Measurements from ENCODE around the gene FNIP1.
"Not testable (repeated sequence)": the region's sequence is repeated elsewhere in the genome, so short reads cannot be mapped to it uniquely, and the experiment has no call there.

The FNIP1 gene

DNA sequence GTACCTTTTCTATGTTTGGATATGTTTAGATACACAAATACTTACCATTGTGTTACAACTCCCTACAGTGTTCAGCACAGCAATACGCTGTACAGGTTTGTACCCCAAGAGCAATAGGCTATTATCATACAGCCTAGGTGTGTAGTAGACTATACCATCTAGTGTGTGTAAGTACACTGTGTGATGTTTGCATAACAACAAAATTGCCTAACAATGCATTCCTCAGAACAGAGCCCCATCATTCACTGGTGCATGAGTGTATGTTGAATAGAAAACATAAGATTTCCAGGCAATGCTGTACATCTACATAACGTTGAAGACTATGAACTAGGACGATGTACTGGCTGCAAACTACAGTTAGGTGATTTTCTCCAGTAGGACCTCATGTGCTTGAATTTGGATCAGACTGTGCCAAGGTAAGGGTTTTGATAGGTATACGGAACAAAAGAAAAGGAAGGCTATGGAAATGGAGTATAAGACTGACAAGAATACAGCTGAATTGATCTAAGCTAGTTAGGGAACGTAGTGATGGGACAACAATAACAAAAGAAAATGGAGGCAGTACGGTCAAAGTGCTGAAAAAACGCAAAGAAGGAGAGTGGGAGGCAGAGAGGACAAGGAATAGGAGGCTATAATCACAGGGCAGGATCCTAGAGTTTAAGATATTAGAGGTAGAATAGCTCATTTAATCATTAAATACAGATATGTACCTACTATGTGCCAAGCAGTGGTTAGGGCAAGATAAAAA, 46.9 kb downstream of the FNIP1 start:
- no peak for DNase-seq (ENCODE audit: low read depth)

DNA sequence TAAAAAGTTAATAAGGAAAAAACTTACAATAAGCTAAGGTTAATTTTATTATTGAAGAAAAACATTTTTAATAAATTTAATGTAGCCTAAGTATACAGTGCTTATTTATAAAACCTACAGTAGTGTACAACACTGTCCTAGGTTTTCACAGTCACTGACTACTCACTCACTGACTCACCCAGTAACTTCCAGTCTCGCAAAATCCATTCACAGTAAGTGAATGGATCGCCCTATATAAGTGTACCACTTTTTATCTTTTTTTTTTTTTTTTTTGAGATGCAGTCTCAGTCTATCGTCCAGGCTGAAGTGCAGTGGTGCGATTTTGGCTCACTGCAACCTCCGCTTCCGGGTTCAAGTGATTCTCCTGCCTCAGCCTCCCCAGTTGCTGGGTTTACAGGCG, 47.7 kb downstream of the FNIP1 start:
- DNase-seq (ENCODE audit: low read depth) = no peak

DNA sequence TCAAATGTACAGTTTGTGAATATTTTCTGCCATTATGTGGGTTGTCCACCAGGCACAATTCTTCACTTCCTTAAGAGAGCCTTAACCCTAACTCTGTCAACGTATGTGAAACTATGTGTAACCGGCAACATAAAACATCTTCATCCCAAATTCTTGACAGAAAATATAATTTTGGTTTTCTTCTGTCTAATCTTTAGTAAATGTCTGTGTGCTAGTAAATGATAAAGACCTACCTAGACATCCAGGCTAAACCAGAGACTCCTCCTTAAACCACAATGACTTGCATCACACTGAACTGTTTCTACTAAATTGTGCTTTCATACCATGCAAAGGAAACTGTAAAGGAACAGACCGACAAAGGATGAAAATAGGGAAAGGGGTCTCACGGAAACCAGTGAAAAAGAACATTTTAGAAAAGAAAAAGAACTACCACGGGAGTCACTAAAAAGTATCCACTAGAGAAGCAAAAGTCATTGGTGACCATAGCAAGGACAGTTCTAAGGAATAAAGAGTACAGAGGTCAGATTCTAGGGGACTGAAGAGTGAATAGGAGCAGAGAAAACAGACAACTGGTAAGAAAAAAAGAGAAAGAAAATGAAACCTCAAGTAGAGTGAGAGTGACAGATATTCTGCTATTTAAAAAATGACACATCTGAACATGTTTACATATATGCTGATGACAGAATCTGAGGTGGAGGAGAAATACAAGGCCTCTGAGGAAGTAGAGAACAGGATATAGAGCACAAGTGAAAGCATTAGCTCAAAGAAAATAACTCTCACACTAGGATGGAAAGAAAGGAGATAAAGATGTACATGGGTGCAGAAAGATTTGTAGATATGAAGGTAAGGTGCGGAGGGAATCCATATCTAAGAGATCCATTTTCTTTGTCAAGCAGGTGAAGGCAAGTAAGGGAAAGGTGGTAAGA, 49.4 kb downstream of the FNIP1 start:
- DNase-seq (ENCODE audit: low read depth) = no peak

DNA sequence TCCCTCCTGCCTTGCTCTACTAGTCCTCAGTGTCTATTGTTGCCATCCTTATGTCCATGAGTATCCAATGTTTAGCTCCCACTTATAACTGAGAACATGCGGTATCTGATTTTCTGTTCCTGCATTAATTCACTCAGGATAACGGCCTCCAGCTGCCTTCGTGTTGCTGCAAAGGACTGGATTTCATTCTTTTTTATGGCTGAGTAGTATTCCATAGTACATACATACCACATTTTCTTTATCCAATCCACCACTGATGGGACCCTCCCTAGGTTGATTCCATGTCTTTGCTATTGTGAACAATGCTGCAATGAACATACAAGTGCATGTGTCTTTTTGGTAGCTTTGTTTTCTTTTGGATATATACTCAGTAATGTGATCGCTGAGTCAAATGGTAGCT, 50.4 kb downstream of the FNIP1 start:
- no peak for DNase-seq (ENCODE audit: low read depth)

DNA sequence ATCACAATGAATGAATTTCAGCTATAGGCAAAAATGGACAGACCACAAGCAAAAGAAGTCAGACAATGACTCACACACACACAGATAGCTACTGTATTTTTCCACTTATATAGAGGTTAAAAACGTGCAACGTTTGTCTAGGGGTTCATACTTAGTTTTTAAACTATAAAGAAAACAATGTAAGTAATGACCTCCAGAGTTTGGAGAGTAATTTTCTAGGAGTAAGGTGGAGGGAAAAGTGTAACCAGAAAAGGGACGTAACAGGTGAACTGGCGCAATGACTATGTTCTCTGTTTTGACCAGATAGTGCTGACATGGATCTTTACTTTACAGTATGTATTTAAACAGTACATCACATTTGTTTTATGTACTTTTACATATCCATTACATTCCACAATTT, 51.1 kb downstream of the FNIP1 start:
- DNase-seq (ENCODE audit: low read depth) = no peak

DNA sequence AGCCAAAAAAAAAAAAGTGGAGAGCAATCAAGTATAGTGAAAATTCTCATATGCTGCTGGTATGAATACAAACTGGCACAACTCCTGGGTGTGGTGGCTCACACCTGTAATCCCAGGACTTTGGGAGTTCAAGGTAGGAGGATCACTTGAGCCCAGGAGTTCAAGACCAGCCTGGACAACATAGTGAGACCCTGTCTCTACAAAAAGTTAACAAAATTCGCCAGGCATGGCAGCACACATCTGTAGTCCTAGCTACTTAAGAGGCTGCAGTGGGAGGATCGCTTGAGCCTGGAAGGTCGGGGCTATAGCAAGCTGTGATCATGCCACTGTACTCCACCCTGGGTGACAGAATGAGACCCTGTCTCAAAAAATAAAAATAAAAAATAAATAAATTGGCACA, 51.7 kb downstream of the FNIP1 start:
- DNase-seq (ENCODE audit: low read depth) = no peak

DNA sequence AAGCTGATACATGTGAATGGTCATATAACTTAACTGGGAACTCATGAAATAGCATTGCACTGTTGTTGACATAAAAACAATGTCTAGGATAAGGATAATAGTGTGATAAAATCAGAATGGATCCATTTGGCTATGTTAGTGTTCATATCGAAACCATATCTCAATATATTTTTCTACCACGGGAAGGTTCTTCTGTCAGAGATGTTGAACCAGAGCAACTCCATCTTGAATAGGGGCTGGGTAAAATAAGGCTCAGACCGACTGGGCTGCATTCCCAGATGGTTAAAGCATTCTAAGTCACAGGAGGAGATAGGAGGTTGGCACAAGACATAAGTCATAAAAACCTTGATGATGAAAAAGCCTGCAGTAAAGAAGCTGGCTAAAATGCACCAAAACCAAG, 56.3 kb downstream of the FNIP1 start:
- no peak for DNase-seq (ENCODE audit: low read depth)

DNA sequence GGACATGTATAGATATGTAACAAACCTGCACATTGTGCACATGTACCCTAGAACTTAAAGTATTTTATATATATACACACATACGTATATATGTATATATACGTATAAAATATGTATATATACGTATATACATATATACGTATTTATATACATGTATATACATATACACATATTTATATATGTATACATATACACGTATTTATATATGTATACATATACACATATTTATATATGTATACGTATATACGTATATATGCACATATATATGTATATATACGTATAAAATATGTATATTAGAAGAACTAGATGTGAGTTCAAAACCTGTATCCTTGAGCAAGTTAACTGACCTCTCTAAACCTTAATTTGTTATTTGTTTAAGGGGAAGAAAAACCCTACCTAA, 61.4 kb downstream of the FNIP1 start:
- no peak for DNase-seq (ENCODE audit: low read depth)

DNA sequence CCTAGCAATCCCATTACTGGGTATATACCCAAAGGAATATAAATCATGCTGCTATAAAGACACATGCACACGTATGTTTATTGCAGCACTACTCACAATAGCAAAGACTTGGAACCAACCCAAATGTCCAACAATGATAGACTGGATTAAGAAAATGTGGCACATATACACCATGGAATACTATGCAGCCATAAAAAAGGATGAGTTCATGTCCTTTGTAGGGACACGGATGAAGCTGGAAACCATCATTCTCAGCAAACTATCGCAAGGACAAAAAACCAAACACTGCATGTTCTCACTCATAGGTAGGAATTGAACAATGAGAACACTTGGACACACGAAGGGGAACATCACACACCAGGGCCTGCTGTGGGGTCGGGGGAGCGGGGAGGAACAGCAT, 61.9 kb downstream of the FNIP1 start:
- not testable (repeated sequence) for DNase-seq (ENCODE audit: low read depth)

DNA sequence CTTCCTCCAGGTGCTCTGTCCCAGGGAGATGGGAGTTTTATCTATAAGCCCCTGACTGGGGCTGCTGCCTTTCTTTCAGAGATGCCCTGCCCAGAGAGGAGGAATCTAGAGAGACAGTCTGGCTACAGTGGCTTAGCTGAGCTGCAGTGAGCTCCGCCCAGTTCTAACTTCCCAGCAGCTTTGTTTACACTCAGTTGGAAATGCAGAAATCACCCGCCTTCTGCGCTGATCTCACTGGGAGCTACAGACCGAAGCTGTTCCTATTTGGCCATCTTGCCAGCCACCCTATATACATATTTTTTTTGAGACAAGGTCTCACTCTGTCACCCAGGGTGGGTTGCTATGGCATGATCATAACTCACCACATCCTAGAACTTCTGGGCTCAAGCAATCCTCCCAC, 67.5 kb downstream of the FNIP1 start:
- DNase-seq (ENCODE audit: low read depth) = not testable (repeated sequence)

DNA sequence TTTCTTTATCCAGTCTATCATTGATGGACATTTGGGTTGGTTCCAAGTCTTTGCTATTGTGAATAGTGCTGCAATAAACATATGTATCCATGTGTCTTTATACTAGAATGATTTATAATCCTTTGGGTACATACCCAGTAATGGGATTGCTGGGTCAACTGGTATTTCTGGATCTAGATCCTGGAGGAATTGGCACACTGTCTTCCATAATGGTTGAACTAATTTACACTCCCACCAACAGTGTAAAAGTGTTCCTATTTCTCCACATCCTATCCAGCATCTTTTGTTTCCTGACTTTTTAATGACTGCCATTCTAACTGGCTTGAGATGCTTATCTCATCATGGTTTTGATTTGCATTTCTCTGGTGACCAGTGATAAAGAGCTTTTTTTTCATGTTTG, 72.7 kb downstream of the FNIP1 start:
- not testable (repeated sequence) for DNase-seq (ENCODE audit: low read depth)

DNA sequence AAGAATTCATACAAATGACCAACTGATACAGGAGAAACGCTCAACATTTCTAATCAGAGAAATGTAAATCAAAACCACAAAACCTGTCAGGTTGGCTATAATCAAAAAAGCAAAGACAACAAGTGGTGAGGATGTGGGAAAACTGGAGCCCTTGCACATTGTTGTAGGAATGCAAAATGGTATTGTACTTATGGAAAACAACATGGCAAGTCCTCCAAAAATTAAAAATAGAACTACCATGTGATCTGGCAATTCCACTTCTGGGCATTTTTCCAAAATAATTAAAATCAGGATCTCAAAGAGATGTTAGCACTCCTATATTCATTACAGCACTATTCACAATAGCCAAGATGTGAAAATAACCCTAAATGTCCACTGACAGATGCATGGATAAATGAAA, 76.1 kb downstream of the FNIP1 start:
- DNase-seq (ENCODE audit: low read depth) = no peak

DNA sequence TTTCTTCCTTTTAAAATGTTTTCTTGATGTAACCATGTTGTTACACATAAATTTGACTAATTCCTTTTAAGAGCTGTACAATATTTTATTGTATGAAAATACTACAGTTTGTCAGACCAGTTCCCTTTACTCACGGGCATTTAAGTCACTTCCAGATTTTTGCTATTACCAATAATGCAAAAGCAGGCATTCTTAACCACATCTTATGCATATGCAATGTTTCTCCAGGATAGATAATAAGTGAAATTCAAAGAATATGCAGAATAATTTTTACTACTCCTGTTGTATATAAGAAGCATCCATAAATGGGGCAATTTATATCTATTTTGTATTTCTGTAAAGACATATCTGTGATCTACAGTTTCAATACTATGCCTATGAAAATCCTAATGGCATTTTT, 77.3 kb downstream of the FNIP1 start:
- no peak for DNase-seq (ENCODE audit: low read depth)

DNA sequence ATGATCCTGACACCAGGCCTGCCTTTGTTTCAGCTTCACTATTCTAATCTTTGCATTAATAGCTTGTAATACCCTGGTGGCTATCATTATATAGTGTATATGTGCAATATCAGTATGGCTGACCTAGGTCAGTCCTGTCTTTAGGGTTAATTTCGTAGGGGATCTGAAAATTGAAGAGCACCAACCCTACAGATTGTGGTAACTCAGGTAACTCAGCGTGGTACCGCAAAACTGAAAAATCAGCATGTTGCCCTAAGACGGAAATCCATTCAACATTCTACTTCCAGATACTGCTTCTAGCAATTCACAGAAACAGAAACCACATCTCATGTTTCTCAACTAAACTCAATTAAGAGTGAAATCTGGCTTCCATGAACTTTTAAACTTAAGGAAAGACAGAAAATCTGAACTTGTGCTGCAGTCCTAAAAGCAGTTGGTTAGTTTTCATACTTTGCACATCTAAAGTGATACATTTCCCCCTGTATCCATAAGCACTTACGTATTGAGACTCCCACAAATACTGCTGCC, 78.3 kb downstream of the FNIP1 start:
- DNase-seq (ENCODE audit: low read depth) = no peak

DNA sequence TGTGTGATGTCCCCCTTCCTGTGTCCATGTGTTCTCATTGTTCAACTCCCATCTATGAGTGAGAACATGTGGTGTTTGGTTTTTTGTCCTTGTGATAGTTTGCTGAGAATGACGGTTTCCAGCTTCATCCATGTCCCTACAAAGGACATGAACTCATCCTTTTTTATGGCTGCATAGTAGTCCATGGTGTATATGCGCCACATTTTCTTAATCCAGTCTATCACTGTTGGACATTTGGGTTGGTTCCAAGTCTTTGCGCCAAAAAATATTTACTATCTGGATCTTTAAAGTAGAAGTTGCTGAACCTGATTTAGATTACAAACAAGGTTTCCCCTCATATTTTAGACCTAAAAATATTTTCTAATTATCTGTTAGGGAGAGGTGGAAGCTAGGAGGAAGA, 79.7 kb downstream of the FNIP1 start:
- not testable (repeated sequence) for DNase-seq (ENCODE audit: low read depth)

DNA sequence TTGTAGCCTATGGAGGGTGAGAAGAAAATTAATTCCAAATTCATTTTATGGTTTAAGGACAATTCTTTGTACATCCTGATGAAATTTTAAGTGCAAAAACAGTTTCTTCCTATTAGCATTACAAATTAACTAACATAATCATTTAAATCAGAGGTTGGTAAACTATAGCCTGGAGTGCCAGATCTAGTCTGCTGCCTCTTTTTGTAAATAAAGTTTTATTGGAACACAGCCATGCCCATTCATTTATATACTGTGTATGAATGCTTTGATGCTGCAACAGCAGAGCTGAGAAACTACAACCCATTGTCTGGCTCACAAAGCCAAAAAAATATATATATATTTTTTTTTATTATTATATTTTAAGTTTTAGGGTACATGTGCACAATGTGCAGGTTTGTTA, 80.2 kb downstream of the FNIP1 start:
- no peak for DNase-seq (ENCODE audit: low read depth)

DNA sequence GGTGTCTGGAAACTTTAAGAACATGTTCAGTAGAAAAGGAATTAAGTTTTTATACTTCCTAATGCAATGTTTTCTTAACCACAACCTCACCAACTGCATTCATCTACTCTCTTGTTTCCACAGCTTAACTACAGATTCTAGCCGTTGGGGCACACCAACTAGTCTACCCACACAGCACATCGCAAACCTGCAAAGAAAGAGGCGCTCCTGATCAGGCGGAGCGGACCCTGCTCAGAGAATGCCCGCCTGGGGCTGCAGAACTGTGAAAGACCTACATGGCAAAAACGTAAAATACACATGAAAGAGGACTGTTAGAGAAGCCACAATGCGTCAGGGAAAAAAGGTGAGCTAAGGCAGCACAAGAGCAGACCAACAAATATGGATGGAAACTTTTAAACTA, 86.4 kb downstream of the FNIP1 start:
- no peak for DNase-seq (ENCODE audit: low read depth)

DNA sequence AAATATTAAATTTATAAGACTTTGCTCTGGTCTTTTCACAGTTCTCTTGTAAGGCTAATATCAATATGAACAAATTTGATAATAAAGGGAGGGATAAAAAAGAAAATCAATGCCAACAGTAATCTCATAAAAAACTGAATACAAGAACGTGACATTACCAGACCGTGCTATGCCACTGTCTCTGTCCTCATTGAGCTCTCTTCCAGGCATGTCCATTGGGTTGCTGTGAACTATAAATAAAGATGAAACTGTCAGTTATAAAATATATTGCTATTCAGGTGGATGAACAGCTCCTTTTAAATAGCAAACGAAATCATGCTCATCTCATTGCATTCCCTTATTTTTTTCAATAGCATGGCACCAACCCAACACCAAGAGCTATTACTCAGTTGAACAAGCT, 87.8 kb downstream of the FNIP1 start:
- no peak for DNase-seq (ENCODE audit: low read depth)

DNA sequence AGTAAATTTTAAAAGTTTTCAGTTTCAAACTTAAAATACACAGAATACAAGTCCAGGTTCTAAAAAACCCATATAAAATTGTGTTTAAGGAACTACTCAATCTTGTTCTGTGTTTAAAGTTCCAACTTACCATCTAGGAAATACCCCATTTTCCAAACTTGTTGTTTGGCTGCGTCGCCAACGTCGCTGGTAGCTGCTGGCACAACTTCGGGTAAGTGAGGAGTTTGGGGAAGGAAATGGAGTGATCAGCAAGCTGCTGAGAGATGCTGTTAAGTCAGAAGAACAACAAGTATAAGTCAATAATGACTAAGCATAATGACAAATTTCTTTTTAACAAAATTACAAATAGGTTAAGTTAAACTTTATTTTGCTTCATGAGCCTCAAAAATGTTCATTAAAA, 90.5 kb downstream of the FNIP1 start:
- no peak for DNase-seq (ENCODE audit: low read depth)

DNA sequence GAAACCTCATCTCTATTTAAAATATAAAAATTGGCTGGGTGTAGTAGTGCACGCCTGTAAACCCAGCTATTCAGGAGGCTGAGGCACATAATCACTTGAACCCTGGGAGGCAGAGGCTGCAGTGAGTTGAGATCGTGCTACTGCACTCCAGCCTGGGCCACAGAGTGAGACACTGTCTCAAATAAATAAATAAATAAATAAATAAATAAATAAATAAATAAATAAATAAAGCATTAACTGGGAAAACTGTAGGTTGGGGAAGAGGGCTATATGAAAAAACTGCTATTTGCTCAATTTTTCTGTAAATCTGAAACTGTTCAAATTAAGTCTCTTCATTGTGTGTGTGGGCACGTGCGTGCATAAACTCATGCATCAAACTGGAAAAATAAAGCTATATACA, 101.9 kb downstream of the FNIP1 start:
- no peak for DNase-seq (ENCODE audit: low read depth)

DNA sequence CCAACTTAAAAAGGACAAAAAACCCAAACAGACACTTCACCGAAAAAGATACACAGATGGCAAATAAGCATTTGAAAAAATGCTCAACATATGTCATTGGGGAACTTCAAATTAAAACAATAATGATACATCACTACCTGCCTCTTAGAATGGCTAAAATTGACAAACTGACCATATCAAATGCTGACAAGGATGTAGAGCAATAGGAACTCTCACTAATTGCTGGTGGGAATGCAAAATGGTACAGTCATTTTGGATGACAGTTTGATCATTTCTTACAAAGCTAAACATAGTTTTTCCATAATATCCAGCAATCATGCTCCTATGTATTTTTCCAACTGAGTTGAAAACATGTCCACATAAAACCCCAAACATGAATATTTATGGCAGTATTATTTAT, 102.9 kb downstream of the FNIP1 start:
- DNase-seq (ENCODE audit: low read depth) = no peak

DNA sequence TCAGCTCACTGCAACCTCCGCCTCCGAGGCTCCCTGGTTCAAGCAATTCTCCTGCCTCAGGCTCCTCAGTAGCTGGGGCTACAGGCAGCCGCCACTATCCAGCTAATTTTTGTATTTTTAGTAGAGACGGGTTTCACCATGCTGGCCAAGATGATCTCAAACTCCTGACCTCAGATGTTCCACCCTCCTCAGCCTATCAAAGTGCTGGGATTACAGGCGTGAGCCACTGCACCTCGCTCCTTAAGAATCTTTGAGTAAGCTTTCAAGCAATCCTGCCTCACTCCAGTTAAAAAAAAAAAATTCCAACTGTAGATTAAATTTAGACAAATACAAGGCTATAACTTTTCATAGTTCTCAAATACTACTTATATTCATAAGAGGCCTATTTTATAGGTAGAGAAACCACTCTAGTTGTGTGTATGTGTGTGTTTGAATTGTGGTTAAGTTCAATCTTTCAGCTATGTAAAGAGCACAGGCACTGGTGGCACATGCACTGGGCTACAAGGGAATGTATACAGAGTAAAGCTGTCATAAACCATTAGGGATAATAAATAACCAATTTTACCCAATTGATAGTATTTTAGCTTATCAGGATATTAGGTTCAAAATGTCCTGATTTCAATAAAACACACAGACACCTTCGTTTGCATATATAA, 111.2 kb downstream of the FNIP1 start:
- DNase-seq (ENCODE audit: low read depth) = no peak

DNA sequence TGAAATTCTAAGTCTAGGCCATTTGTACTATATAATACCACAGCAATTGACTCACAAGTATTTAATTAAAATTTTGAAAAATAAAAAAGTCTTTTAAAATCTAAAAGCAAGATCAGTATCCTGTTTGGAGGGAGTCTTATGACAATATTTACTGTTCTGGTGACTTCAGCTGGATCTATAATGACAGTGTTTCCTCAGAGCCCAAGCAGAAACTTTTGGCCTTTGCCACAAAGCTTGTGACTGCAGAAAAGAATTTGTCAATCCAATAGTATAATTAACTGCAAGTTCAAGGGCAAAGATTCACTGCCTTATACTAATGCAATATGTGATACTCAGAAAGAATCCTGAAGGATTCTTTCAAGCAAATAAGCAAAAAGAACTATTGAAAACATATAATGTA, 112.2 kb downstream of the FNIP1 start:
- no peak for DNase-seq (ENCODE audit: low read depth)

All from HS-27A (cell line).